GM23248 (cell line): Measurements from ENCODE around the gene RTRAF. TPM values are rescaled to one million over a fixed set of nuclear protein-coding genes. Genes with fewer than 3 reads are reported as not detected.

Experiments used
- DNase-seq: peaks from one replicate; pipeline ENCODE4 v3.0.0-alpha.2; 2015
- H2AFZ ChIP-seq: fragments of 200-600 bp; sonication (generic); 2 replicates; pipeline ENCODE4 v1.6.1; 2016; ENCODE audit warnings: antibody characterized with exemption
- H3F3A ChIP-seq: fragments of 200-600 bp; sonication (generic); 2 replicates; pipeline ENCODE4 v1.6.1; 2016; ENCODE audit warnings: mild to moderate bottlenecking, antibody characterized with exemption, mixed run types; ENCODE audit not compliant: insufficient read depth
- H3K27ac ChIP-seq: fragments of 200-600 bp; sonication (generic); 2 replicates; pipeline ENCODE4 v1.5.1; 2016; ENCODE audit warnings: mild to moderate bottlenecking
- H3K27me3 ChIP-seq: fragments of 200-600 bp; sonication (generic); replicated peaks from 2 replicates; pipeline ENCODE4 v1.6.1; 2016; ENCODE audit warnings: mild to moderate bottlenecking; ENCODE audit not compliant: insufficient read depth
- H3K36me3 ChIP-seq: fragments of 200-600 bp; sonication (generic); 2 replicates; pipeline ENCODE4 v1.6.1; 2016; ENCODE audit warnings: low read depth, mild to moderate bottlenecking
- H3K4me1 ChIP-seq: fragments of 200-600 bp; sonication (generic); 2 replicates; pipeline ENCODE4 v1.6.1; 2016; ENCODE audit warnings: mild to moderate bottlenecking; ENCODE audit not compliant: insufficient read depth
- H3K4me2 ChIP-seq: fragments of 200-600 bp; sonication (generic); one replicate; pipeline ENCODE4 v1.6.1; 2016; ENCODE audit warnings: mild to moderate bottlenecking; ENCODE audit not compliant: unreplicated experiment
- H3K4me3 ChIP-seq: fragments of 200-600 bp; sonication (generic); 2 replicates; pipeline ENCODE4 v1.5.1; 2016; ENCODE audit warnings: mild to moderate bottlenecking
- H3K79me2 ChIP-seq: fragments of 200-600 bp; sonication (generic); 2 replicates; pipeline ENCODE4 v1.6.1; 2016; ENCODE audit warnings: mild to moderate bottlenecking; ENCODE audit not compliant: insufficient read depth
- H3K9ac ChIP-seq: fragments of 200-600 bp; sonication (generic); 2 replicates; pipeline ENCODE4 v1.6.1; 2016; ENCODE audit warnings: mild to moderate bottlenecking
- H3K9me2 ChIP-seq: fragments of 200-600 bp; sonication (generic); 2 replicates; pipeline ENCODE4 v1.6.1; 2016; ENCODE audit warnings: mixed run types, mild to moderate bottlenecking, moderate library complexity; ENCODE audit not compliant: insufficient read depth
- H3K9me3 ChIP-seq: fragments of 200-600 bp; sonication (generic); one replicate; pipeline ENCODE4 v1.6.1; 2017; ENCODE audit warnings: low read depth
- H4K20me1 ChIP-seq: fragments of 200-600 bp; sonication (generic); 2 replicates; pipeline ENCODE4 v1.6.0; 2016; ENCODE audit not compliant: insufficient read depth
- EZH2 ChIP-seq: fragments of 200-600 bp; sonication (generic); IDR thresholded peaks from 2 replicates; pipeline ENCODE4 v1.6.1; 2018; ENCODE audit warnings: antibody characterized with exemption, mild to moderate bottlenecking; ENCODE audit not compliant: insufficient read depth, poor library complexity, severe bottlenecking
- EZH2phosphoT487 ChIP-seq: fragments of 200-600 bp; sonication (generic); IDR thresholded peaks from 2 replicates; pipeline ENCODE4 v1.6.1; 2018; ENCODE audit warnings: antibody characterized with exemption, moderate library complexity, mild to moderate bottlenecking, low read depth; ENCODE audit not compliant: insufficient read depth
- WGBS, 2 experiments: methylation state at CpG; one replicate each; pipeline ENCODE4 v1.1.6; 2015 to 2017; ENCODE audit warnings: low lambda C conversion rate in 2 of 2, low coverage in 1 of 2; ENCODE audit errors: missing lambda C conversion rate in 2 of 2; 5-methylcytosine and 5-hydroxymethylcytosine counted together
- in situ Hi-C: fragments of 300-500 bp; cut with MboI; formaldehyde crosslinking; loops from 2 replicates; pipeline ENCODE4 v1.15.0; 2020
- polyA plus RNA-seq: library from polyadenylated mRNA; unstranded; fragments of >200 nt; fragmentation: Nextera tagmentation; extraction: Ambion mirVana; gene quantifications from 2 replicates; pipeline ENCODE4 v1.2.1, GENCODE V29; 2016
- total RNA-seq: library from RNA; depleted of rRNA; stranded (reverse); fragments of >200 nt; shearing (Covaris generic); gene quantifications from 2 replicates; pipeline ENCODE4 v1.2.3, GENCODE V29; 2014

Gene RTRAF
- total and polyA plus RNA-seq, 2 experiments from 2014 or later, result 99.9 to 270 TPM

DNA sequence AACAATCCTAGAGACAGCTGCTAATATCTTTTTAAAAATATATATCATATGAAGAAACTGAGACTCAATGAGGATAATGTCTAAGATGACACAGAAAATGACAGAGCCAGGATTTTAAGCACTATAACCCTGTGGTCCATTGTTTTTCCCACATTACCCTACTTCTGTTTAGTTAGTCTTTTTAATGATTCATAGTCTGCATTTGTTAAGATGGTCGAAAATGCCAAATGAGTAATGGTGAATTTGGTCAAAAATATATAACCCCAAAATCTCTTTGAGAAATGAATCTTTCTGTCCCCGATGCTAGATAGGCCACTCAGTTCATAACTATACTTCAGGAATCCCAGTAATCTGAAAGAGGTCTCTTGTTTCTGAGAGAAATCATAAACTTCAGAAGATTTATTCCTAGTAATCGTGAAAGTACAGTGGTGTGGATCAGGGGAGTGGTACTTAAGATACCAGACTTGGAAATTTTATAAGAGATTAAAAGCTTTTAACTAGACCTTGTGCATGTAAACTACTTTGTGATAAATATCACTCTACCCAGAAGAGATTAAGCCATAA is 10.8 kb downstream of the RTRAF start:
- in situ Hi-C loops, result loop anchor here (10.0 kb wide), 1 partner anchor 275 kb away; no protein-coding TSS in a partner anchor

DNA sequence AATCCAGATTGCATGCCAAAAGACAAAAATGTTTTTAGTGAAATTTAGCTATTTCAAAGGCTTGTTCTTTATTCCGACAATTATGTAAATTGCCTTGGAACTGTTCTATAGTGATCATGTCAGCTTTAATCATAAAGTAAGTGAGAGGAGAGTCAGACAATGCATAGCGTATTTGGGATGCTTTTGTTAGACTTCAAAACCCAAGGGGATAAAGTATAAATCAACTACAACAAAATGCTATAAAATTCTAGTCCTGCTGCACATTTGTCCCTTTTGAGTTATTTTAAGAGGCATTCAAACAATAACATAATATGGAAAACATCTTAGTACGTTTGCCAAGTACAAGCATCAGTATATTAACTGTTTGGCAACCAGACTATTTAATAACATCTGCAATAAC is 11.3 kb downstream of the RTRAF start:
- Histone ChIP-seq H3K27me3 (no peaks in the 10 kb centered on the region), H3K4me2 (peak overlapping the region; percentile 63), H3K9me3 (no peaks in the 10 kb centered on the region), H3K36me3 (peaks cover 54% of the 10 kb centered on the region), H3K27ac (peak overlapping the region; percentile 89), H3K9me2 (no peaks in the 10 kb centered on the region), H3K4me1 (peaks cover 32% of the 10 kb centered on the region), H3F3A (peaks cover 60% of the 10 kb centered on the region), H3K79me2 (peaks cover 30% of the 10 kb centered on the region), H3K9ac (peak overlapping the region; percentile 60; the same call in 1 of the 2 replicates), H4K20me1 (no peaks in the 10 kb centered on the region), H2AFZ (no peak overlapping the region), H3K4me3 (no peak overlapping the region)
- WGBS, 2 experiments, result 90 to 94% methylated on average over 3 of the region's 3 CpGs
- DNase-seq, result no peak
- in situ Hi-C loops, result loop anchor here (10.0 kb wide), 1 partner anchor 274 kb away; no protein-coding TSS in a partner anchor
- TF ChIP-seq EZH2 (no peak), EZH2phosphoT487 (no peak)

More for the DNA sequence above, 10.8 kb downstream of the RTRAF start:
- Histone ChIP-seq H3K27ac (peak overlapping the region; percentile 89), H3K9me2 (no peaks in the 10 kb centered on the region), H3K9ac (peak overlapping the region; percentile 60), H3K4me2 (peak overlapping the region; percentile 63), H4K20me1 (no peaks in the 10 kb centered on the region), H3F3A (peaks cover 66% of the 10 kb centered on the region), H3K36me3 (peaks cover 48% of the 10 kb centered on the region), H3K9me3 (no peaks in the 10 kb centered on the region), H3K79me2 (peaks cover 36% of the 10 kb centered on the region), H2AFZ (peak overlapping the region; percentile 46), H3K27me3 (no peaks in the 10 kb centered on the region), H3K4me3 (no peak overlapping the region), H3K4me1 (peaks cover 32% of the 10 kb centered on the region)
- TF ChIP-seq EZH2, result no peak
- TF ChIP-seq EZH2phosphoT487, result no peak
- DNase-seq, result peak; percentile 73
- WGBS, 2 experiments, result 18% methylated on average over 3 of the region's 3 CpGs

DNA sequence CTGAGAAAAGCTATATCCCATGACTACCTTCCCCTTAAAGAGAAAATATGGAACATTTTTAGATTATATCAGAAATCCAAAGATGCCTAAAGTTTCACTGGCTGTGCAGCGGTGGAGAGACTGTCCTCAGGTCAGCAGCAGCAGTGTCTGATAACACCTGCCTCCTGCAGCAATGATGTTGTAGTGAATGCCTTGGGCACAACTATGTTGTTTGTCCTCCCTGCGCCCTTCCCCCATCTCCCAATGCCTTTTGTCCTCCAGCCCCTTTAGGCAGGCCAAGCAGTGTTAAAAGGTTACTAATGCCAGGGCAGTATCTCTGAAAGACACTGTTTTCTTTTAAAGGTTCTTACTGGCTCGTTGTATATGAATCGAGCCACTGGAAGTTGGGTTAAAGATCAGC is 13.2 kb downstream of the RTRAF start:
- no peak overlapping the region for H3K4me3 ChIP-seq
- H3K27me3 ChIP-seq, result no peaks in the 10 kb centered on the region
- H3K36me3 ChIP-seq, result peaks cover 73% of the 10 kb centered on the region
- H3K9me2 ChIP-seq, result no peaks in the 10 kb centered on the region
- no peak overlapping the region for H3K9ac ChIP-seq
- DNase-seq, result no peak
- H3F3A ChIP-seq, result peaks cover 50% of the 10 kb centered on the region
- in situ Hi-C loops, result loop anchor here (10.0 kb wide), 1 partner anchor 272 kb away; no protein-coding TSS in a partner anchor
- H3K4me1 ChIP-seq, result peaks cover 25% of the 10 kb centered on the region
- no peak overlapping the region for H3K27ac ChIP-seq
- H3K79me2 ChIP-seq, result peaks cover 13% of the 10 kb centered on the region
- H3K4me2 ChIP-seq, result no peak overlapping the region
- no peaks in the 10 kb centered on the region for H4K20me1 ChIP-seq
- no peaks in the 10 kb centered on the region for H3K9me3 ChIP-seq
- no peak for TF ChIP-seq EZH2phosphoT487
- TF ChIP-seq EZH2, result no peak
- no peak overlapping the region for H2AFZ ChIP-seq
- 78 to 84% methylated on average over 4 of the region's 4 CpGs for WGBS, 2 experiments

DNA sequence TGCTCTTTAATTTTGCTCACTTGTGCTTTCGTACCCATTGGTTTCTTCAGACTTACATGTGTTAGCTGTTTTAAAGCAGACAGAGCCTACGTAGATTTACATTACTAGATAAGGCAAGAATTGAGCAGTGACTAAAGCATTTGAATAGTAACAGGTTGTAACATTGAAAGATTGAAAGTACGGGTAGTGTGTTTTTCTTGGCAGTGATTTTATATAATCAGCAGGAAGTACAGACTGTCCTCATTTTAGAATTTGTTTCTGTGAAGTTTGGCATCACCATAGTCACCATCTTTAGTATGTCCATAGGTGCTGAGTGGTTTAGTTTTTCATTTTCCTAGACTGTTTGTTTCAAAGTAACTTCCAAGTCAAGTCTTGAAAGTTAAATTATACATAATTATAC is 14.0 kb downstream of the RTRAF start:
- Histone ChIP-seq H3K4me2 (no peak overlapping the region), H3K9me2 (no peaks in the 10 kb centered on the region), H3K4me3 (no peak overlapping the region), H3K9me3 (no peaks in the 10 kb centered on the region), H4K20me1 (no peaks in the 10 kb centered on the region), H2AFZ (no peak overlapping the region), H3K79me2 (peaks cover 6% of the 10 kb centered on the region), H3K27ac (no peak overlapping the region), H3K27me3 (no peaks in the 10 kb centered on the region), H3F3A (peaks cover 44% of the 10 kb centered on the region), H3K4me1 (peaks cover 24% of the 10 kb centered on the region), H3K9ac (no peak overlapping the region), H3K36me3 (peaks cover 77% of the 10 kb centered on the region)
- no peak for DNase-seq
- 72 to 86% methylated on average over 3 of the region's 3 CpGs for WGBS, 2 experiments
- in situ Hi-C loops, result loop anchor here (10.0 kb wide), 1 partner anchor 271 kb away; no protein-coding TSS in a partner anchor
- TF ChIP-seq EZH2phosphoT487 (no peak), EZH2 (no peak)
